Islet of Langerhans (tissue), 1 donor: ENCODE data around the gene CCDC24.

ENCODE experiments used
- FAIRE-seq: peaks from one replicate; lab custom pipeline; 2011; peaks lifted over from hg19 to GRCh38; lab: Jason Lieb, UNC

CCDC24 gene

DNA sequence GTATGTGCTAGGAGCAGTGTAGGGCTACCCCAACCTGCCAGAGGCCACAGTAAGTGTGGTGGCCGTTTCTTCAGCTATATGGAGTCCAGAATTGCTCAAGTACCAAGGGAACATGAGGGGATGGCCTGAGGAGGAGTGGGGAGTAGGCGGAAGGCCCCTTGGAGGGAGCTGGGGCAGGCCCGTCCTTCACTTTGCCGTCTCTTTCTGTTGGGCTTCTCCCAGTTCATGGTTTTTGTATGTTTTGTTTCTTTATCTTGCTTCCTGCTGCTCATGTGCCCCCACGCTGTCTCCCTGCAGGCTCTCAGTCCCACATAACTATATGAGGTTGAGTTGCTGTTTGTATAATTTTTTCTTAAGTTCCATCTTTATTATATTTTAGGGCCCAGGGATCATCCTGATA is 27.5 kb upstream of the CCDC24 start:
- no peak for FAIRE-seq

DNA sequence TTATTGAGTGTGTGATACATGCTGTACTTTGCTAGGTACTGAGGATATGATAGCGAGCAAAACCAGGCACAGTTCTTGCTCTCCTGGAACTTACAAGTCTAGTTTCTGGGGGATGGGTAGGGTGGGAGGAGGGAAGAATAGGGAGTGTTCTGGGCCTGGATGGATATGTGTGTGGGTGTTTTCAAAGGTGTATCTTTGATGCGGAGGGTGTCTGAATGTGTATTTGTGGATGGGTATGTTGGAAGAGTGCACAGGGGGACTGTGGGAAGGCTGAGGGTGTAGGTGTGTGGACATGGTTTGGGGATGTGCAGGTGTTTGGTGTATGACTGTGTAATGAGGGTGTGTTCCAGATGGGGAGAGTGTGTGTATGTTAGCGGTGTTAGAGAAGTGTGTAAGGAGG is 26.1 kb upstream of the CCDC24 start:
- no peak for FAIRE-seq

DNA sequence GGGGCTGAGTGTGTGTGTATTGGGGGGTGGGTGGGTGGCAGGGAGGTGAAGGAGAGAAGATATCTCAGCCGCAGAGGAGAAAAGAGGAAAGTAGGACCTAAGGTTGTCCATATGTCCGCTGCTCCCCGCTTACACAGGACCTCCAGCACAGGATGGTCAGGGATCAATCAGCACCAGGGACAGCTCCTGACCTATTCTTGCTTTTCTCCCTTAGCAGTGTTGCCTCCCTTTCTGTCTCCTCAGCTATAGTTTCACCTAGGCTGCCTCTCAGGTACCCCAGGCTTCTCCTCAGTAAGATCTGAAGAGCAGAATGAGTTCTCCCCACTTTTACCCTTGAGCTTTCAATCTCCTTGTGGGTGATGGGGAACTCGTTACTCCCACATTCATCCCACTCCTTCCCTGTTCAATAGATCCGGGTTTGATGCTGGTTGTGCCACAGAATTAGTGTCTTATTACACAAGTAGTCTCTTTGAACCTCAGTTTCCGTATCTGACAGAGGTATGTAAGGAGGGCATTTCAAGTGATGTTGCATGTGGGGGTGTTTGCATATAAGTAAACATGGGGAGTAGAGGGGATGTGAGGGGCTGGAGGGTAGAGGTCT is 23.0 kb upstream of the CCDC24 start:
- no peak for FAIRE-seq

DNA sequence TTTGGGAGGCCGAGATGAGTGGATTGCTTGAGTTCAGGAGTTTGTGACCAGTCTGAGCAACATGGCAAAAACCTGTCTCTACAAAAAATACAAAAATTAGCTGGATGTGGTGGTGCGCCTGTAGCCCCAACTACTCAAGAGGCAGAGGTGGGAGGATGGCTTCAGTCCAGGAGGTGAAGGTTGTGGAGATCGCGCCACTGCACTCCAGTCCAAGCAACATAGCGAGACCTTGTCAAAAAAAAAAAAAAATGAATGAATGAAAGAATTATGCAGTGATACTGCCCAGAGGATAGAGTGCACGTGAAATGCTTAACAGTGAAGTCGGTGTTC is 22.0 kb upstream of the CCDC24 start:
- FAIRE-seq, result no peak

DNA sequence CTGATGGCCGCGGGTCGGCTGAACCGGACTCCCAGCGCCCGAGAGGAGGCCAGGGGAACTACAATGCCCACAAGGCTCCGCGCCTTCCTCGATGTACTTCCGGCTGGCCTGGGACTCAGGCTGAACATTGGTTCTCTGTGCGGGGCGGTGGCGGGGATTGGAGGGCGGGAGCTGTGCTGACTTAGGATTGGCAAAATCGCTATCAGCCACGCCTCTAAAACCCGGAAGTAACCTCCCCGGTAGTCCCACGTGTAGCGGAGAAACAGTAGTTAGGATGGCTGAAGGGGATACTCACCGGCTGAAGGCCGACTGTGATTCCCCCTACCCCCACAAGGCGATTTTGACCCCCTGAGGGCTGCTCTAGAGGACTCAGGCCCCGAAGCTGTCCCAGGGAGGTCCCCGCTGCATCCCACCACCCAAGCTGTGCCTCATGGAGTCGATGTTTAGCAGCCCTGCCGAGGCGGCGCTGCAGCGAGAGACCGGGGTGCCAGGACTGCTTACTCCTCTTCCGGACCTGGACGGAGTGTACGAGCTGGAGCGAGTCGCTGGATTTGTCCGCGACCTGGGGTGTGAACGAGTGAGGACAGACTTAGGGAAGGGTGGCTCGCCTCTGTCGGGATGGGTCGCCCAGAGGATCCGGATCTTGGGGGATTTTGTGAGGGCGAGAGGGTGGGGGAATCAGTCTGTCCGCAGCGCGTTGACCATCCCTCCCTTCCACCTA is 21.5 kb upstream of the CCDC24 start, which contains the start of gene DPH2:
DPH2 (plus strand) TSS at position 265 of the 721 bp plus-strand sequence; CDS start at position 431, 166 bp downstream.
- peak; percentile 94 for FAIRE-seq

DNA sequence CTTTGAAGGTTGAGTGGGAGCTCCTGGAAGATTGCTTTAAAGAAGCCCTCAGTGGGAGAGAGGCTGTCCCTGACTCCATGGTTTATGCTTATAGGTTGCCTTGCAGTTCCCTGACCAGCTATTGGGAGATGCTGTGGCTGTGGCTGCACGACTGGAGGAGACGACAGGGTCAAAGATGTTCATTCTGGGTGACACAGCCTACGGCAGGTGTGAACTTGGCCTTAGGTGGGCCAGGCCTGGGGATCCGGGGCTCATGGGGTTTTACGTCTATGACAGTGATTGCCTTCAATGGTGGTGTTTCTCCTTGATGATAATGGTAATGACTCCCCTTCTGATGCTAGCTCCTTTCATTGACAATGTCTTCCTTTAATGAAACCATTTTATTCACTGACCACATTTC is 20.9 kb upstream of the CCDC24 start:
- FAIRE-seq, result no peak

DNA sequence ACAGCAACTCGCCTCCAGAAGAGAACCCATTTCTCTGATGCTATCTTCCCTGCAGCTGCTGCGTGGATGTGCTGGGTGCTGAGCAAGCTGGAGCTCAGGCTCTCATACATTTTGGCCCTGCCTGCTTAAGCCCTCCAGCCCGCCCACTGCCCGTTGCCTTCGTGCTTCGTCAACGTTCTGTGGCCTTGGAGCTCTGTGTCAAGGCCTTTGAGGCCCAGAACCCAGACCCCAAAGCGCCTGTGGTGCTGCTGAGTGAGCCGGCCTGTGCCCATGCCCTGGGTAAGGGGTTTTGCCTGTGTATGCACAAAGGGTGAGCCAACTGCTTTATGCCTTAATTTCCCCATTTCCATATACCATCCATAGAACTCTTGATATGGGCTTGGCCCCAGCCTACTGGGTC is 20.5 kb upstream of the CCDC24 start:
- no peak for FAIRE-seq

DNA sequence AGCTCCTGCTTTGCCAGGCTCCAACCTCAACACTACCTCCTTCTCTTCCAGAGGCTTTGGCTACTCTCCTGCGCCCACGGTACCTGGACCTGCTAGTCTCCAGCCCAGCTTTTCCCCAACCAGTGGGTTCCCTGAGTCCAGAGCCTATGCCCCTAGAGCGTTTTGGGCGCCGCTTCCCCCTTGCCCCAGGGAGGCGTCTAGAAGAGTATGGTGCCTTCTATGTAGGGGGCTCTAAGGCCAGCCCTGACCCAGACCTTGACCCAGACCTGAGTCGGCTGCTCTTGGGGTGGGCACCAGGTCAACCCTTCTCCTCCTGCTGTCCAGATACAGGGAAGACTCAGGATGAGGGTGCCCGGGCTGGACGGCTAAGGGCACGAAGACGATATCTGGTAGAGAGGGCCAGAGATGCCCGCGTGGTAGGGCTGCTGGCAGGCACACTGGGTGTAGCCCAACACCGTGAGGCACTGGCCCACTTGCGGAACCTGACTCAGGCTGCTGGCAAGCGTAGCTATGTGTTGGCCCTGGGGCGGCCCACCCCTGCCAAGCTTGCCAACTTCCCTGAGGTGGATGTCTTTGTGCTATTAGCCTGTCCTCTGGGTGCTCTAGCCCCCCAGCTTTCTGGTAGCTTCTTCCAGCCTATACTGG is 19.9 kb upstream of the CCDC24 start:
- FAIRE-seq, result no peak

DNA sequence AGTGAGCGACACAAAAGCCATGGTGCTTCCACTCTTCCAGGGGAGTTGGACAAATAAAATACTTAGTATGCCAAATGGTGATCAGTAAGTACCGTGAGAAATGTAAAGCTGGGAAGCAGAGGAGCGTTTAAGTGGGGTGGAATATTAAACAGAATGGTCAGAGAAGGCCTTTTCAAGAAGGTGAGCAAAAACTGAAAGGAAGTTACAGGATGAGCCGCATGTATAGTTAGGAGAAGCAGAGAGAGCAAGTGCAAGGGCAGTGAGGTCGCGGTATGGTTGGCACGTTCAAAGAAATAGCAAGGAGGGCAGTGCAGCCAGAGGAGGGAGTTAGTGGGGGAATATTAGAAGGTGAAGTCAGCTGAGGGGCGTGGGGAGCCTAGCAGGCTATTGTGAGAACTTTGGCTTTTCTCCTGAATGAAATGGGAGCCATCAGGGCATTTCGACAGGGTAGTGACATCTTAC is 17.4 kb upstream of the CCDC24 start:
- no peak for FAIRE-seq

DNA sequence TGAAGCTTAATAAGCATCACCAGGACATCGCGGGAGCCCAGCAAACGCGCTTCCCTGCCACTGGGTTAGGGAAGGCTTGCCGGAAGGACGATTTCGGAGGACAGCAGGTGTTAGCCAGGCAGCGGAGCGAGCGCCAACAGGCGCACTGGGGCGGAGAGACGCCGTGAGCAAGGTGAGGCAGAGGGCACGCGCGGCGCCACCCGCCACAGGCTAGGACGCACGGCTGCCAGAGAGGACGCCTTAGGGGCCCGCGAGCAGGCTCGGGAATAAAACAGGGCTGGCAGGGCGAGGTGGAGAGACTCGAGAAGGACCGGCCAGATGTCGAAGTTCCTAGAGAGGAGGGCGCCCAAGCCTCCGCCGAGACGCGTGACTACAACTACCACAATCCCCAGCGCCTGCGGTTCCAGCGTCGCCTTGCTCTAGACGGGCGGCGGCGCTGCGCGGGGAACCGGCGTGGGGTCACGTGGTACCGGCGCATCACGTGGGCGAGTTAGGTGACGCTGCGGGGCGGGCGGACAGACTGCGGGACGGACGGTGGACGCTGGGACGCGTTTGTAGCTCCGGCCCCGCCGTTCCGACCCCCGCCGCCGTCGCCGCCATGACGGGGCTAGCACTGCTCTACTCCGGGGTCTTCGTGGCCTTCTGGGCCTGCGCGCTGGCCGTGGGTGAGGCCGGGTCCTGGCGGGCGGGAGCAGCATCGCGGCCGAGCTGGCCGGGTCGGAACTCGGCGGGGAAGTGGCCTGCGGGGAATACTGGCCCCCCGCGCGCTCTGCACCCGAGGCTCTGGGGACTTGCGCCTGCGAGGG is 16.8 kb upstream of the CCDC24 start, which contains the start of gene ATP6V0B:
ATP6V0B (plus strand) TSS at position 518 of the 806 bp plus-strand sequence; CDS start at position 599, 81 bp downstream.
- FAIRE-seq, result no peak

DNA sequence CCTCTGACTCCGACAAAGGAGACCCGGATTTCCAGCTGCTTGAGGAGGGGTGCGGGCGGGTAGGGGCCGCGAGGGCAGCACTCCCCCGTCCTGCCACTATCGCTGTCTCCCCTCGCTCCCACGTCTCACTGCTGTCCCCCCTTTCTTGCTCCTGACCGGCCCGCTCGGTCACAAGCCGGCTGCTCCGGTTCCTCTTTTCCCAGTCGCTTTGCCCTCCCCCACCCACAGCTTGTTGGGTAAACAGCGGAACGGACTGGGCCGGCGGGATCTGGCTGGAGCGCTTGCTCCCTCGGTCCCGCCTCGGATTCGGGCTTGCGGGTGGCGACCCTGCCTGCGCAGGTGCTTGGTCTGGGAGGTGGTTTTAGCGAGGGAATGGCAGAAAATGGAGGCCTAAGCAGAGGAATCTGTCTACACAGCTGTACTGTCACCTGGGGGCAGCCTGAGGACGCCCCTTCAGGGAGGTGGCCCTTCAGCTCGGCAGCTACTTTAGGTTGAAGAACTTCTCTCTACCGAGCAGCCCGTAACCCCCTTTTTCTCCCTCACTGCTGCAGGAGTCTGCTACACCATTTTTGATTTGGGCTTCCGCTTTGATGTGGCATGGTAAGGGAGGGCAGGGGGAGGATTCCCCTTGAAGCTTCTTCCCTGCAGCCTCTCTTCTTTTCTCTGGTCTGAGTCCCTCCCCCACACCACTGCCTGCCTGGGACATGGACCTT is 16.0 kb upstream of the CCDC24 start:
- FAIRE-seq, result no peak

DNA sequence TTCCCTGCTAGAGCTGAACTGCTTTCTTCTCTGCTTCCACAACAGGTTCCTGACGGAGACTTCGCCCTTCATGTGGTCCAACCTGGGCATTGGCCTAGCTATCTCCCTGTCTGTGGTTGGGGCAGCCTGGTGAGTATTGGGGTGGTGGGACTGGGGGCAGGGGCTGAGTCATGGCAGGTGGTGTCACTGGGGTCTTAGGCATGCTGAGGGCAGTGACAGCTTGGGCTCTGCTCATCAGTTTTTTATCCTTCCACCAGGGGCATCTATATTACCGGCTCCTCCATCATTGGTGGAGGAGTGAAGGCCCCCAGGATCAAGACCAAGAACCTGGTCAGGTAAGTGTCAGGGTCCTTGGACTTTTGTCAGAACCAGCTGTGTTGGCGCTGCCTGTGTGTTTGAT is 15.4 kb upstream of the CCDC24 start:
- no peak for FAIRE-seq

DNA sequence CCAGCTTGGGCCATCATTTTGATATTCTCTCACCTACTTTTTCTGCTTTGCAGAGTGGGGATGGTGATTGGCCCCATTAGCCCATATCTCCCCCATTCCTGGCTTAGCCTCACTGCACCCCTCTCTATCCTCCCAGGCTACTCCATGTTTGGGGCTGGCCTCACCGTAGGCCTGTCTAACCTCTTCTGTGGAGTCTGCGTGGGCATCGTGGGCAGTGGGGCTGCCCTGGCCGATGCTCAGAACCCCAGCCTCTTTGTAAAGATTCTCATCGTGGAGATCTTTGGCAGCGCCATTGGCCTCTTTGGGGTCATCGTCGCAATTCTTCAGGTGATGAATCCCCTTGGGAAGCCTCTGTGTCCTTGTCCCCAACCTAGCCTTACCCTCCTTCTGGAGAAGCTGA is 14.5 kb upstream of the CCDC24 start:
- no peak for FAIRE-seq

DNA sequence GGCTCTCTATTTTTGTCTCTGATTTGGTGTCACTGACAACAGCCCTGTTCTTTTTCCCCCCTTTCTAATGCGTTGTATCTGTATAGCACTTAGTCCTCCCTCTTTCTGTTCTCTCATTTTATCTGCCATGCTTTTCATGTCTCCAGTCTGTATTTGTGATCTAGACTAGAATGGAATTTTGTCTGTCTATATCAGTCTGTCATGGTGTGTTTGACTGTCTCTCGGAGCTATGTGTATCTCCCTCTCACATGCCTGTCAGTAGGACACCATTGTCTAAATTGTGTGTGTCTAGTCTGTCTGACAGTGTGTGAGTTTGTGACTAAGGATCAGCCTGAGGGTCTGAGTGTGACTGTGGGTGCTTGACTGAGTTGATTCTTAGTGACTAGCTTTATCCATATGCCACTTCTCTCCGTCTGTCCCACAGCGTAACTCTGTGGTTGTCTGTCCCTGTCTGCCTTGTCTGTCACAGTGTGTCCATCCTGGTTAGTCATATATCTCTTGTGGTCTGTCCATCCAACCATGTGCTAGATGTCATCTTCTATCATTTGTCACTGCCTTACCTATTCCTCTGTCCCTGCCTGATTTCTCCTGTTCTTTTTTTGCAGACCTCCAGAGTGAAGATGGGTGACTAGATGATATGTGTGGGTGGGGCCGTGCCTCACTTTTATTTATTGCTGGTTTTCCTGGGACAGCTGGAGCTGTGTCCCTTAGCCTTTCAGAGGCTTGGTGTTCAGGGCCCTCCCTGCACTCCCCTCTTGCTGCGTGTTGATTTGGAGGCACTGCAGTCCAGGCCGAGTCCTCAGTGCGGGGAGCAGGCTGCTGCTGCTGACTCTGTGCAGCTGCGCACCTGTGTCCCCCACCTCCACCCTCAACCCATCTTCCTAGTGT is 13.8 kb upstream of the CCDC24 start:
- FAIRE-seq, result no peak

DNA sequence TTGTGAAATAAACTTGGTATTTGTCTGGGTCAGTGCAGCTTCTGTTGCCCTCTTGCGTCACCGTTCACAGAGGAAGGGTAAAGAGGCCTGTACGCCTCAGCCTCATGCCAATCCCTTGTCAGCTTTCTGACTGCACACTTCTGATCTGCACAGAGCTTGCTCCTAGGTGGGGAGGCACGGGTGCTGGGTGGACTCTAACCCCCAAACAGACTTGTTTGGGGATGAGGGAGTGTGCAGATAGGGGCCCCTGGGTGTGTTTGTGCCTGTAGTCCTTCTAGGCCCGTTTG is 13.2 kb upstream of the CCDC24 start:
- FAIRE-seq, result no peak

DNA sequence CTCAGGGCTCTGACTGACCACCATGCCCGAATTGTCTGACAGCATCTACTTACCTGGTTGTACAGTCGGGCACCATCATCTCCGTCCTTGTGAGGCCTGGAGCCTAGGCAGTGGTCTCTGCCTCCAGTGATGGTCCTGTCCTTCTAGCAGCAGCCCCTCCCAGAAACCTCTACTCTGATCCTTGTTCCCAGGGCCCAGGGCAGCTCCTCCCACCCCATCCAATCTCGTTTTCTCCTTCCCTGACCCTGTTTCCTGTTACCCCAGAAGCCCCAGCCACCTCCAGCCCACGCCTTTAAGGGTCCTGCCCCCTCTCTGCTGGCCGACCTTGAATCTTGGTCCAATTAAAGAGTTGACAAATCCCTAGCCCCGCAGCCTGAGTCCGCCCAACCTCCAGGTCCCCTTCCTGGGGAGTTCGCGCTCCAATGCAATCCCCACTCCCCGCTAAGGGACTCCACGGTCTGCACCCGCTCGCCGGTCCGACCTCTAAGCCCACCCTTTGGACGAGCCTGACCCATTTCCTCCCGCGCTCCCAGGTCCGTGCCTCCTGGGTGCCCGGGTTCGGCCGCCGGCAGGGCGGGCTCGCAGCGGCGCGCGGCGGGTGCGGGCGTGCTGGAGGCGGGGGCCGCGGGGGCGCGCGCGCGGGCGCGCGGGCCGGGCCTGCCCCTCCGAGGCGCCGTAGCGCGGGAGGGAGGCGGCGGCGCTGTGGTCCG is 12.7 kb upstream of the CCDC24 start, which contains the start of gene B4GALT2:
B4GALT2 (plus strand) TSS at position 660 of the 710 bp plus-strand sequence. CDS start 1,951 bp downstream, outside the sequence.
- no peak for FAIRE-seq

DNA sequence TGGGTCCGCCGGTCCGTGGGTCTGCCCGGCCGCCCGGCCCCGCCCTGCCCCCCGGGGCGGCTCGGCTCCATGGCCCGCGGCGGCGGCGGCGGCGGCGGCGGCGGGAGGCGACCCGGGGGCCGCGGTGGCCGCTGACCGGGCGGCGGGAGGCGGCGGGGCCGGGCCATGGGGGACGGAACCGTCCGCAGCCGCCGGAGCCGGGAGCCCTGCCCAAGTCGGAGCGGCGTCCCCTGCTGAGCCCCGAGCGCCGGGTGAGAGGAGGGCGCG is 12.2 kb upstream of the CCDC24 start:
- FAIRE-seq, result no peak

DNA sequence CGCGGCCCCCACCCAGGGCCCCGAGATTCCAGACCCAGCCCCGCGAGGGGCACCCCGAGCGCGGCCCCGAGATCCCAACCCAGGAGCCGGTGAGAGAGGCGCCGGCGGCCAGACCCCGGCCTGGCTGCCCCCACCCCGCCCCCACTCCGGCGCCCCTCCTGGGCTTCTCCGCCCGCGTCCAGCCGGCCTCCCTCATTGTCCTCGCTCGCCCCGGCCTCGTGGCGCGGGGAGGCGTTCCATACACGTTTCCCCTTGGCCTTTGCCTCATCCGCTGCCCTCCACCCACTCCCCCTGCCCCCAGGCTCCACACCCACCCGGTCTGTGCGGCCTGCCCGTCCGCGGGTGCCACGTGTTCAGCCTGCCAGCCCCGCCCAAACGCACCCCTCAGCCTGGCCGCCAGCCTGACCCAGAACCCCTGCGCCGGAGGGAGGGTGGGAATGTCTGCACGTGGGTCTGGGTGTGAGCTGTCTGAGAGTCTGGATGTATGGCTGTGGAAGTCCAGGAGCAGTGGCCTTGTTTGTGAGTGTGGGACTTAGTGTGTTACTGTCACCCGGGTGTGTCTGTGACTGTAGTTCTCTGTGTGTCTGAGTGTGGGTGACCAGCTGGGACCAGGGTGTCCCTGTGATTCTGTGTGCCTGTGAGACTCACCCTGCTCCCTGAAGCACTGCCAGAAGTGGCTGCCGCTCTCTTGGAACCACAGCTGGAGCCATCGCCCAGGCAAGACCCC is 11.7 kb upstream of the CCDC24 start:
- FAIRE-seq, result no peak

DNA sequence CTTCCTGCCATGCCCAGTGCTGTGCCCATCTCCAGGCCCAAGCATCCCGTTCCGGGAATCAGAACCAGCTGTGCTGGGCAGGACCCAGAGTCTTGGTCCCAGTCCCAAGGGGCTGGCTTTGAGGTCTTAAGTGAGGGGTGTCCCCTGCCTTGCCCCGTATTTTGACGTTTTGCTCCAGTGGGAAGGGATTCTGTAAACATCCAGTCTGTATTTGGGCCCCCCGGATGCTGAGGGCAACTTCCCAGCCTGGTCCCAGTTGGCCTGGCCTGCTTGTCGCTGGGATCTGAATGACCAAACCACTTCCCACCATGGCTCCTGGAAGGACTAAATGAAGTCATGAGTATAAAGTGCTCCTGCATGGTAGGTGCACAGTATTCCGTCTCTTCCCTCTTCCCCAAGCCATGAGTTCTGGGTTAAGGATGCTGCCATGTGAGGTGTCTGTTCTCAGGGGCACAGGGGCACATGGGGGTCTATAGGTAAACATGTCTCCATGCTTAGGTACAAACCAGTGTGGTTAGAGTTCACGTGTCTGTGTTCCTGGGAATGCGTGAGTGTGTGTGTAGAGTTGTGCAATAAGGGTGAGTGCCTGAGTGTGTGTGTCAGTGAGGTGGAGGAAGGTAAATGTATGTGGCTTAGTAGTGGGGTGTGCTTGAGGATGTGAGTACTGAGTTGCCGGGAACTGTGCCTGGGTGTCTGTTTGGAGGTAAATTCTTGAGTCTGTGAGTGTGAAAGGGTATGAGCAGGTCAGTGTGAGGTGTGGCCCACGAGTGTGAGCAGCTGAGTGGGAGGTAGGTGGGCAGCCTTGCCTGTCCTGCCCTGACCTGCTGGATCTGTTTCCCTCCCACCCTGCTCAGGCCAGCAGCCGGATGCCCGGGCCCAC is 10.9 kb upstream of the CCDC24 start:
- FAIRE-seq, result no peak
